Keratinocyte (primary cell): ENCODE data around the gene PSMA8. TPM values are rescaled to one million over a fixed set of nuclear protein-coding genes. Genes with fewer than 3 reads are reported as not detected.
A peak's percentile ranks its signal among the peaks of the same experiment; 100 is the strongest.

Experiments
- DNase-seq: peaks from one replicate; pipeline ENCODE4 v3.0.0-alpha.2; 2011; ENCODE audit warnings: low read depth, missing footprints, low spot score
- FAIRE-seq: peaks from 2 replicates; lab custom pipeline; 2011; peaks lifted over from hg19 to GRCh38; lab: Jason Lieb, UNC
- H2AFZ ChIP-seq: 2 replicates; pipeline ENCODE4 v1.6.0; 2012; ENCODE audit warnings: low read length, control low read depth, inconsistent platforms; ENCODE audit not compliant: control insufficient read depth
- H3K27ac ChIP-seq: 2 replicates; pipeline ENCODE4 v1.5.1; 2011; ENCODE audit warnings: low read length; ENCODE audit not compliant: control insufficient read depth, insufficient read depth
- H3K27me3 ChIP-seq: 3 replicates; pipeline ENCODE4 v1.6.0; 2011; ENCODE audit warnings: low read length; ENCODE audit not compliant: control insufficient read depth, insufficient read depth; ENCODE audit errors: extremely low read depth
- H3K36me3 ChIP-seq, 2 experiments: 2 replicates in 1 of 2; 3 replicates in 1 of 2; pipeline ENCODE4 v1.5.1; 2011; ENCODE audit warnings: low read length in 2 of 2, mild to moderate bottlenecking in 1 of 2; ENCODE audit not compliant: control insufficient read depth in 2 of 2, insufficient read depth in 2 of 2; ENCODE audit errors: extremely low read depth in 1 of 2
- H3K4me1 ChIP-seq: 3 replicates; pipeline ENCODE4 v1.5.1; 2011; ENCODE audit warnings: low read length; ENCODE audit not compliant: control insufficient read depth, insufficient read depth; ENCODE audit errors: extremely low read depth
- H3K4me2 ChIP-seq: 3 replicates; pipeline ENCODE4 v1.6.0; 2011; ENCODE audit warnings: low read depth, low read length; ENCODE audit not compliant: control insufficient read depth, insufficient read depth; ENCODE audit errors: extremely low read depth
- H3K4me3 ChIP-seq, 3 experiments: fragments of 200-600 bp in 1 of 3; sonication (generic) in 1 of 3; 2 replicates in 2 of 3; 3 replicates in 1 of 3; pipeline ENCODE4 v1.5.1; 2011 to 2016; ENCODE audit warnings: low read length in 3 of 3, mild to moderate bottlenecking in 3 of 3, control low read depth in 2 of 3, inconsistent platforms in 1 of 3, low read depth in 1 of 3, mixed read lengths in 1 of 3, mixed run types in 1 of 3, moderate library complexity in 1 of 3; ENCODE audit not compliant: control insufficient read depth in 2 of 3, insufficient read depth in 2 of 3; ENCODE audit errors: extremely low read depth in 1 of 3
- H3K79me2 ChIP-seq: 2 replicates; pipeline ENCODE4 v1.6.0; 2012; ENCODE audit warnings: low read length; ENCODE audit not compliant: control insufficient read depth, insufficient read depth
- H3K9ac ChIP-seq: 3 replicates; pipeline ENCODE4 v1.6.0; 2011; ENCODE audit warnings: low read length; ENCODE audit not compliant: control insufficient read depth, insufficient read depth; ENCODE audit errors: extremely low read depth
- H3K9me1 ChIP-seq: 3 replicates; pipeline ENCODE4 v1.6.0; 2011; ENCODE audit warnings: low read length; ENCODE audit not compliant: control insufficient read depth, insufficient read depth; ENCODE audit errors: extremely low read depth
- H3K9me3 ChIP-seq: 2 replicates; pipeline ENCODE4 v1.5.1; 2012; ENCODE audit warnings: low read depth, low read length; ENCODE audit not compliant: control insufficient read depth
- H4K20me1 ChIP-seq: 3 replicates; pipeline ENCODE4 v1.6.0; 2011; ENCODE audit warnings: low read length; ENCODE audit not compliant: control insufficient read depth, insufficient read depth; ENCODE audit errors: extremely low read depth
- EZH2 ChIP-seq: IDR thresholded peaks from one replicate; pipeline ENCODE4 v1.6.1; 2012; ENCODE audit warnings: inconsistent platforms, mild to moderate bottlenecking, low read length, moderate library complexity
- dilution Hi-C: fragments of 300-500 bp; cut with MboI; formaldehyde crosslinking; loops from one replicate; pipeline ENCODE4 v1.7.0; 2020; ENCODE audit warnings: low sequenced_read_pairs; ENCODE audit not compliant: extremely low pct_ligation_motif_present
- polyA plus RNA-seq, 5 experiments: library from polyadenylated mRNA; depleted of rRNA in 3 of 5; stranded (reverse) in 3 of 5; stranded (forward) in 1 of 5; unstranded in 1 of 5; fragments of >200 nt; gene quantifications; 1 replicate in 1 of 5; 2 replicates in 3 of 5; 3 replicates in 1 of 5; pipeline versions ENCODE4 v1.2.1 to v1.2.3, GENCODE V29; 2011 to 2012; ENCODE audit warnings: missing spikeins in 2 of 5, low read depth in 1 of 5, low replicate concordance in 1 of 5
- TF ChIP-seq, protein P1 (sequence below), 3 experiments: IDR thresholded peaks in 1 of 3; conservative IDR thresholded peaks in 1 of 3; optimal IDR thresholded peaks in 1 of 3; 2 replicates in 2 of 3; 3 replicates in 1 of 3; pipeline versions ENCODE3 to v1.5.1; 2011; ENCODE audit warnings: low read length in 3 of 3, mild to moderate bottlenecking in 3 of 3, moderate library complexity in 2 of 3, control low read depth in 1 of 3, inconsistent platforms in 1 of 3; ENCODE audit not compliant: insufficient read depth in 2 of 3; ENCODE audit errors: extremely low read depth in 1 of 3

Gene PSMA8
- polyA plus RNA-seq, 1 donor (not counting 4 experiments of a cell fraction or from before 2014, with no cell fraction given) = not detected

DNA sequence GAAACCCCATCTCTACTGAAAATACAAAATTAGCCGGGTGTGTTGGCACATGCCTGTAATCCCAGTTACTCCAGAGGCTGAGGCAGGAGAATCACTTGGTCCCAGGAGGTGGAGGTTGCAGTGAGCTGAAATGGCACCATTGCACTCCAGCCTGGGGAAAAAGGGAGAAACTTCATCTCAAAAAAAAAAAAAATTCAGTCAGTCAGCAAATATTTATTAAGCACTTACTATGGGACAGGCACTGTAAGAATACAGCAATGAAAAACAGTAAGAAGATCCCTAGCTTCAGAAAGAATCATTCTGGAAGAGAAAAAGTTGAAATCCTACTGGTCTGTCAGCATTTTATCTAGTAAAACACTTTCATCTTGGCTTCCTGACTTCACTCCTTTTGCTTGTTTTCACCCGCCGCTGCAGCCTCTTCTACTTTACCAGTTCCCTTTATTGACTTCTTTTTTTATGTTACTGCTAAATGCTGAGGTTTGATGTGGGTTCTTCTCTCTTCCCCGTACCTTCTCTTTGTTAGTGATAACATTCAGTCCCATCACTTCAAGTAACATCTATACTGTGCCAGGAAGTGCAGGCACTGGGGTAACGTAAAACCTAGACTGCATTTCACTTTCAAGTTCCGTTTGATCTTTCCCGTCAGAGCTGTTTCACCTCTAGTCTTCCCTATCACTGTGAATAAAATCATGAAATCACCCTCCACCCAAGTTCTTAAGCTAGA is 81.7 kb downstream of the PSMA8 start:
- H3K79me2 ChIP-seq = no peaks in the 10 kb centered on the region
- no peaks in the 10 kb centered on the region for H3K9me3 ChIP-seq
- dilution Hi-C loops = no loop called here
- no peak overlapping the region for H3K9ac ChIP-seq
- no peaks in the 10 kb centered on the region for H3K4me1 ChIP-seq
- H3K4me2 ChIP-seq = no peak overlapping the region
- no peak overlapping the region for H3K27ac ChIP-seq
- H3K9me1 ChIP-seq = no peaks in the 10 kb centered on the region
- H3K36me3 ChIP-seq = no peaks in the 10 kb centered on the region
- no peaks in the 10 kb centered on the region for H4K20me1 ChIP-seq
- H3K27me3 ChIP-seq = no peaks in the 10 kb centered on the region
- FAIRE-seq (no peak), DNase-seq (no peak)
- H2AFZ ChIP-seq = no peak overlapping the region
- H3K4me3 ChIP-seq = no peak overlapping the region
- TF ChIP-seq, protein P1, sequence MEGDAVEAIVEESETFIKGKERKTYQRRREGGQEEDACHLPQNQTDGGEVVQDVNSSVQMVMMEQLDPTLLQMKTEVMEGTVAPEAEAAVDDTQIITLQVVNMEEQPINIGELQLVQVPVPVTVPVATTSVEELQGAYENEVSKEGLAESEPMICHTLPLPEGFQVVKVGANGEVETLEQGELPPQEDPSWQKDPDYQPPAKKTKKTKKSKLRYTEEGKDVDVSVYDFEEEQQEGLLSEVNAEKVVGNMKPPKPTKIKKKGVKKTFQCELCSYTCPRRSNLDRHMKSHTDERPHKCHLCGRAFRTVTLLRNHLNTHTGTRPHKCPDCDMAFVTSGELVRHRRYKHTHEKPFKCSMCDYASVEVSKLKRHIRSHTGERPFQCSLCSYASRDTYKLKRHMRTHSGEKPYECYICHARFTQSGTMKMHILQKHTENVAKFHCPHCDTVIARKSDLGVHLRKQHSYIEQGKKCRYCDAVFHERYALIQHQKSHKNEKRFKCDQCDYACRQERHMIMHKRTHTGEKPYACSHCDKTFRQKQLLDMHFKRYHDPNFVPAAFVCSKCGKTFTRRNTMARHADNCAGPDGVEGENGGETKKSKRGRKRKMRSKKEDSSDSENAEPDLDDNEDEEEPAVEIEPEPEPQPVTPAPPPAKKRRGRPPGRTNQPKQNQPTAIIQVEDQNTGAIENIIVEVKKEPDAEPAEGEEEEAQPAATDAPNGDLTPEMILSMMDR (optimal IDR thresholded peaks at IDR 0.05 in 1 of 3, IDR thresholded peaks at IDR 0.05 in 1 of 3, conservative IDR thresholded peaks at IDR 0.05 in 1 of 3; ENCODE audit: extremely low read depth in 1 of 3, insufficient read depth in 2 of 3, low read length in 3 of 3) = no peak
- no peak for TF ChIP-seq EZH2

DNA sequence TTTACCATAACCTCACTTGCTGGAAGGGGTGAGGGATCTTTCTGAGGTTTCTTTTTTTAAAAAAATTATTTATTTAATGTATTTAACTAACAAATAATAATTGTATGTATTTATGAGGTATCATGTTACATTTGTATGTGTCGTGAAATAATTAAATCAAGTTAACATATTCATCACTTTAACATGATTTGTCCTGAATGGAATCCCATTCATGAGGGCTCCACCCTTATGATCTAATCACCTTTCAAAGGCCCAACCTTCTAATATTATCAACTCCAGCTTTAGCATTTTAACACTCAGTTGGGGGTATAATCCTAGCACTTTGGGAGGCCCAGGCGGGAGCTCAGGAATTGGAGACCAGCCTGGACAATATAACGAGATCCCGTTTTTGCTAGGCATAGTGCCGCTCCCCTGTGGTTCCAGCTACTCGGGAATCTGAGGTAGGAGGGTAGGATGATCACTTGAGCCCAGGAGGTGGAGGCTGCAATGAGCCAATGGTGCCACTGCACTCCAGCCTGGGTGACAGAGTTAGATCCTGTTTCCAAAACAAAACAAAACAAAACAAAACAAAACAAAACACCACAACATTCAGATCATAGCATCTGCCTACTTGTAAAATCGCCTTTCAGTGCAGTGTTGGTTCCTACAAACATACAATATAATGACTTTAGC is 91.5 kb downstream of the PSMA8 start:
- H3K9me3 ChIP-seq = no peaks in the 10 kb centered on the region
- H3K4me2 ChIP-seq = peak overlapping the region; percentile 95
- H3K4me1 ChIP-seq = peaks cover 35% of the 10 kb centered on the region
- H3K79me2 ChIP-seq = peaks cover 27% of the 10 kb centered on the region
- H3K27ac ChIP-seq = peak overlapping the region; percentile 92
- H3K4me3 ChIP-seq = peak overlapping the region in 2 of 3 experiments; percentile 65 to 89
- FAIRE-seq (no peak), DNase-seq (peak; percentile 21)
- TF ChIP-seq, protein P1 (optimal IDR thresholded peaks at IDR 0.05 in 1 of 3, IDR thresholded peaks at IDR 0.05 in 1 of 3, conservative IDR thresholded peaks at IDR 0.05 in 1 of 3; ENCODE audit: extremely low read depth in 1 of 3, insufficient read depth in 2 of 3, low read length in 3 of 3) = no peak
- TF ChIP-seq EZH2 = no peak
- H3K36me3 ChIP-seq = no peaks in the 10 kb centered on the region
- dilution Hi-C loops = no loop called here
- peaks cover 2% of the 10 kb centered on the region for H3K9me1 ChIP-seq
- no peaks in the 10 kb centered on the region for H3K27me3 ChIP-seq
- no peaks in the 10 kb centered on the region for H4K20me1 ChIP-seq
- H2AFZ ChIP-seq = peak overlapping the region; percentile 89
- peak overlapping the region; percentile 98 for H3K9ac ChIP-seq
